Measurements from ENCODE around the gene STX5. TPM values are rescaled to one million over a fixed set of nuclear protein-coding genes. Genes with fewer than 3 reads are reported as not detected.
"Not testable (repeated sequence)": the region's sequence is repeated elsewhere in the genome, so short reads cannot be mapped to it uniquely, and the experiment has no call there.

STX5 gene
- 10 to 100 TPM; 32.8 to 34.0 TPM for total RNA-seq
- long read RNA-seq, donor 1, partial matches to known transcripts = 5 of 12 reads
- long read RNA-seq, donor 1, other reads (novel, unspliced or antisense) = 3 of 12 reads
- long read RNA-seq, donor 2, transcript STX5-201 (11 exons, 1,794 nt) = major isoform, 6 of 19 reads
- long read RNA-seq, donor 2, partial matches to known transcripts = 5 of 19 reads
- long read RNA-seq, donor 2, other reads (novel, unspliced or antisense) = 3 of 19 reads

GRCh38 chr11:62831520-62832335 is at the start of gene STX5:
Gene STX5, minus strand, starts transcription at chr11:62832051. Its CDS starts 808 bp downstream, at chr11:62831243.
- peak; percentile 100 for DNase-seq (ENCODE audit: low spot score)
- intact Hi-C loops (cut with DNase I) = loop anchor here in 1 of 2 donors (10.0 kb wide), 1 partner anchor 47 kb away; the partner anchor contains the start of gene TMEM179B

DNA sequence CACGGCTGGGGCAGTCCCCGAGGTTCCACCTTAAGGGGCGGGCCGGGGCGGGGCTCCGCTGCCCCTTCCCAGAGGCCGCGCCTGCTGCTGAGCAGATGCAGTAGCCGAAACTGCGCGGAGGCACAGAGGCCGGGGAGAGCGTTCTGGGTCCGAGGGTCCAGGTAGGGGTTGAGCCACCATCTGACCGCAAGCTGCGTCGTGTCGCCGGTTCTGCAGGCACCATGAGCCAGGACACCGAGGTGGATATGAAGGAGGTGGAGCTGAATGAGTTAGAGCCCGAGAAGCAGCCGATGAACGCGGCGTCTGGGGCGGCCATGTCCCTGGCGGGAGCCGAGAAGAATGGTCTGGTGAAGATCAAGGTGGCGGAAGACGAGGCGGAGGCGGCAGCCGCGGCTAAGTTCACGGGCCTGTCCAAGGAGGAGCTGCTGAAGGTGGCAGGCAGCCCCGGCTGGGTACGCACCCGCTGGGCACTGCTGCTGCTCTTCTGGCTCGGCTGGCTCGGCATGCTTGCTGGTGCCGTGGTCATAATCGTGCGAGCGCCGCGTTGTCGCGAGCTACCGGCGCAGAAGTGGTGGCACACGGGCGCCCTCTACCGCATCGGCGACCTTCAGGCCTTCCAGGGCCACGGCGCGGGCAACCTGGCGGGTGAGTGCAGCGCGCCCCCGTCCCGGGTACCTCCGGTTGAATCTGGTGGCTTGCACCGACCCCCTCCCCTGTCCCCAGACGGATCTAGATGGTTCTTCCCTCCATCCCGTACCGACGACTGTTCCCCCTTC is 49.1 kb upstream of the STX5 start, which contains the start of gene SLC3A2:
TSS of gene SLC3A2 (plus strand) at position 94 of the 776 bp plus-strand sequence. CDS start at position 222, 128 bp downstream.
- intact Hi-C loops (cut with DNase I) = no loop called here
- peak; percentile 97 for DNase-seq (ENCODE audit: low spot score)

GRCh38 chr11:62880231-62880802 is 48.5 kb upstream of the STX5 start:
- intact Hi-C loops (cut with DNase I) = no loop called here
- peak; percentile 90 for DNase-seq (ENCODE audit: low spot score)

GRCh38 chr11:62879235-62879978 is 47.6 kb upstream of the STX5 start:
- intact Hi-C loops (cut with DNase I) = no loop called here
- DNase-seq (ENCODE audit: low spot score) = no peak

DNA sequence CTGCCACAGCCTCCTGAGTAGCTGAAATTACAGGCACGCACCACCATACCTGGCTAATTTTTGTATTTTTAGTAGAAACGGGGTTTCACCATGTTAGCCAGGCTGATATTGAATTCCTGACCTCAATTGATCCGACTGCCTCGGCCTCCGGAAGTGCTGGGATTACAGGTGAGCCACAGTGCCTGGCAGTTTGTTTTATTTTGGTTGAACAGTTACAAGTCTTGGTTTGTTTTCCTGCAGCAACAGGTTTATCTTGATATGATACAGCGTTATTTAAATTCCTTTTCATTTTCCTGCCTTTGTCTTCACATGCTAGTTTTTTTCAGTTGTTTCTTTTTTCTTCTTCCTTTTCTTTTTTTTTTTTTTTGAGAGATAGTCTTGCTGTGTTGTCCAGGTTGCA is 44.9 kb upstream of the STX5 start:
- DNase-seq (ENCODE audit: low spot score) = peak; percentile 5
- intact Hi-C loops (cut with DNase I) = no loop called here

- peak; percentile 34 for DNase-seq (ENCODE audit: low spot score)
- intact Hi-C loops (cut with DNase I) = no loop called here
Observed at GRCh38 chr11:62875698-62876478, 44.0 kb upstream of the STX5 start.

DNA sequence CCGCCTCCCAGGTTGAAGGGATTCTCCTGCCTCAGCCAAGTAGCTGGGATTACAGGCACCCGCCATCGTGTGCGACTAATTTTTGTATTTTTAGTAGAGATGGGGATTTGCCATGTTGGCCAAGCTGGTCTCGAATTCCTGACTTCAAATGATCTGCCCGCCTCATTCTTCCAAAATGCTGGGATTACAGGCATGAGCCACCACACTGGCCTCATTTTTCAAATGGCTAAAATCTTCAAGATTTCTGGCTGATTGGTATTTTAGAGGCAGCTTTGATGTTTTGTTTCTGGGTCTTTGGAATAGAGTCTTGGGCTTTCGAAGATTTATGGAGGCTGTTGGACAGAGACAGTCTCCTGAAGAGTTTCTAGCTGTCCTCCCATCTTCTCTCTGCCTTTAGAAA is 43.0 kb upstream of the STX5 start:
- intact Hi-C loops (cut with DNase I) = loop anchor here in 1 of 2 donors (5.0 kb wide), 1 partner anchor 1302 kb away; no protein-coding TSS in a partner anchor
- DNase-seq (ENCODE audit: low spot score) = no peak

DNA sequence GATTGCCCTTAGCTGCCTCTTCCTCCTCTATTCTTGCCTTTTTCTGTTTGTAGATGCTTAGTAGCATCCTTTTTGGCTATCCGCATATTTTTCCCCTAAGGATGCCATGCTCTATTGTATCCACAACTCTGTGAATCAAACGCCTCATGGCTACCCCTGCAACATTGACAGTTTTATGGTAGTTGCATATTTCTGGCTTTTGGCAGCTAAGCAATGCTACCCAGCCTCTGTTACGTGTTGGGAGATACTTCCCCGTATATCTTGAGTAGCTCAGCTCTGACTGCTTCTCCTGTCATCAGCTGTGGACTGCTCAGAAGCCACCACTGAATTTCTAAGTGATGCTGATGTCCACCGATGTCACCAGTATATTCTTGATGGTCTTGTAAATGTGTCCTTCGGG is 33.8 kb upstream of the STX5 start:
- intact Hi-C loops (cut with DNase I) = loop anchor here in 1 of 2 donors (10.0 kb wide), 1 partner anchor 81 kb away; the partner anchor contains the start of gene TMEM179B
- DNase-seq (ENCODE audit: low spot score) = peak; percentile 14

GRCh38 chr11:62863687-62864335 is 32.0 kb upstream of the STX5 start:
- DNase-seq (ENCODE audit: low spot score) = peak; percentile 15
- intact Hi-C loops (cut with DNase I) = loop anchor here (5.0 to 10.0 kb wide), 2 partner anchors 77 to 79 kb away; partner anchors contain the start of gene TMEM179B (in 2 of the 2)

DNA sequence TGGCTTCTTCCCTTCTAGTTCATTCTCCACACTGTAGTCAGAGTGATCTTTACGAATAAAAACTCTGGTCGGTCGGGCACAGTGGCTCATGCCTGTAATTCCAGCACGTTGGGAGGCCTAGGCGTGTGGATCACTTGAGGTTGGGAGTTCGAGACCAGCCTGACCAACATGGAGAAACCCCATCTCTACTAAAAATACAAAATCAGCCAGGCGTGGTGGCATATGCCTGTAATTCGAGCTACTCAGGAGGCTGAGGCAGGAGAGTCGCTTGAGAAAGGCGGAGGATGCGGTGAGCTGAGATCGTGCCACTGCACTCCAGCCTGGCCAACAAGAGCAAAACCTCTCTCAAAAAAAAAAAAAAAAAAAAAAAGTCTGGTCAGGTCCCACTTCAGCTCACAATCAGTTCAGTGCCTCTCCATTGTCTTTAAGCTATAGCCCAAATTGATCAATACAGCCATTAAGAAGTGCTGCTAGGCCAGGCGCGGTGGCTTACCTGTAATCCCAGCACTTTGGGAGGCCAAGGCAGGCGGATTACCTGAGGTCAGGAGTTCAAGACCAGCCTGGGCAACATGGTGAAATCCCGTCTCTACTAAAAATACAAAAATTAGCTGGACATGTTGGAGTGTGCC is 29.8 kb upstream of the STX5 start:
- intact Hi-C loops (cut with DNase I) = loop anchor here (5.0 to 10.0 kb wide), 2 partner anchors 74 to 77 kb away; partner anchors contain the start of gene TMEM179B (in 2 of the 2)
- peak; percentile 24 for DNase-seq (ENCODE audit: low spot score)

DNA sequence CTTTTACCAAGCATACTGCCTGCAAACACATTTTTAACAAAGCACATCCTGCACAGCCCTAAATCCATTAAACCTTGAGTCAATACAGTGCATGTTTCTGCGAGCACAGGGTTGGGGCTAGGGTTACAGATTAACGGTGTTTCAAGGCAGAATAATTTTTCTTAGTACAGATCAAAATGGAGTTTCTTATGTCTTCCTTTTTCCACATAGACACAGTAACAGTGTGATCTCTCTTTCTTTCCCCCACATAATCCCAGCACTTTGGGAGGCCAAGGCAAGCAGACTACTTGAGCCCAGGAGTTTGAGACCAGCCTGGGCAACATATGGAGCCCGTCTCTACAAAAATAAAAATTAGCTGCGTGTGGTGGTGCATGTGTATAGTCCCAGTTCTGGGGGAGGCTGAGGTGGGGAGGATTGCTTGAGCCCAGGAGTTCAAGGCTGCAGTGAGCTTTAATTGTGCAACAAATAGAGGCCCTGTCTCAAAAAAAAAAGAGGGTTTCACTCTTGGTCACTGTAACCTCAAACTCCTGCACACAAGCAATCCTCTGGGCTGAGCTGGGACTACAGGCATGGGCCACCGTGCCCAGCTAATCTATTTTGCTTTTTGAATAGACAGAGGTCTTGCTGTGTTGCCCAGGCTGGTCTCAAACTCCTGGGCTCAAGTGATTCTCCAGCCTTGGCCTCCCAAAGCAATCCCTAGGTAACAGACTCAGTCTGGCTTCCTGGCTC is 29.1 kb upstream of the STX5 start:
- intact Hi-C loops (cut with DNase I) = loop anchor here (5.0 to 10.0 kb wide), 2 partner anchors 74 to 76 kb away; partner anchors contain the start of gene TMEM179B (in 2 of the 2)
- DNase-seq (ENCODE audit: low spot score) = peak; percentile 24

GRCh38 chr11:62859281-62859703 is 27.4 kb upstream of the STX5 start:
- DNase-seq (ENCODE audit: low spot score) = peak; percentile 15
- intact Hi-C loops (cut with DNase I) = not testable (repeated sequence)

- intact Hi-C loops (cut with DNase I) = no loop called here
- DNase-seq (ENCODE audit: low spot score) = peak; percentile 13
Observed at GRCh38 chr11:62858201-62858600, 26.4 kb upstream of the STX5 start.

- intact Hi-C loops (cut with DNase I) = no loop called here
- no peak for DNase-seq (ENCODE audit: low spot score)
Observed at GRCh38 chr11:62857541-62857982, 25.7 kb upstream of the STX5 start.

DNA sequence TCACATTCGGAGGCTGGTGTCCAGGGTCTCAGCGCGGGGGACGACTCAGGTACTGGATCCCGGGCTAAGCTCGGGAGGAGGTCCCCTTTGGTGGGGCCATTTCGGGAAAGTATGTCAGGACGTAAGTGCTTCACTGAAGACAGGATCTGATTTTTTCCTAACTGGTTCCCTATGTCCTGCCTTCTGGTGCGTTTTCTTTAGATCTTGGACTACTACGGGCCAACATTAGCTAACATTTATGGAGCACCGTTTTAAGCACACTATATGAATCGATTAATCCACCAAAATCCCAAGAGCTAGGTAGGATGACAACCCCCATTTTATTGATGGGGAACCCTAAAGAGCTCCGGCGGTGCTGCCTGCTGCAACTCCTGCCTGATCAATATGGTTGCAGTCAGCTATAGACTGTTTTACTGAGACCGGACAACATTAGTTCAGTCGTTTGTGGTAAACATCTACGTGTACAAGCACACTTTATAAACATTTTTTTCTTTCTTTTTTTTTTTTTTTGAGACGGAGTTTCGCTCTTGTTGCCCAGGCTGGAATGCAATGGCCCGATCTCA is 24.6 kb upstream of the STX5 start:
- DNase-seq (ENCODE audit: low spot score) = peak; percentile 20
- intact Hi-C loops (cut with DNase I) = no loop called here
